Measurements from ENCODE around the gene CECR2.

CECR2 gene

GRCh38 chr22:17368554-17369438, 464 bp upstream of the CECR2 start:
- no peak for DNase-seq

- no peak for DNase-seq
Observed at GRCh38 chr22:17370026-17370765, 936 bp downstream of the CECR2 start.

DNA sequence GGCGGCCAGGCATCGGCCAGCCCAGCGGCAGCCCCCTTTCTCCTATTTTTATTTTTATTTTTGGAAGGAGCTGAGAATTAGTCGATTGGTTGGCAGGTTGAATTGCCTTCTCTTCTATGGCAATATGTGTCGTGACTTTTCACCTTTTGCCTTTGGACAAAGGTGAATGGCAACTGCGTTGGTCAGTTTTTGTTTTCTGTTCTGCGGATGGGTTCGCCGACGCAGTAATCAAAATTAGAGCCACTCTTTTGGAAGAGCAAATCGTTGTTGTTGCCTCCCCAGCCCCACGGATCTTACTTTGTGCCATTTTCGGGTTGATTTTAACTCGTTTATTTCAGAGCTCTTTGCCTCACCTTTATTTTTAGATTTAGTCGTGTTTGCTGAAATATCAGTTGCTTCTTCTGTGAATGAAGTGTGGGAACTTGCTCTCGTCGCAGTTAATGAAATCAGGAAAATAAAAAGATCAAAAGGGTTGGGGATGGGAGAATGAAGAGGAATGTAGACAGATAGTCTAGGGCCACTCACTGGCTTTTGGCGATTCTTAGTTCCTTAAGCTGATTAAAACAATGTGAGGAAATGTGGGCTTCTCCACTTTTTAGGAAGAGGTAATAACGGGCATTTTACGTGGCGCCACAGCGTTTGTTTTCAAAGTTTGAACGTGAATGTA, 1.6 kb downstream of the CECR2 start:
- no peak for DNase-seq

- DNase-seq, result no peak
Observed at GRCh38 chr22:17371448-17371847, 2.2 kb downstream of the CECR2 start.

DNA sequence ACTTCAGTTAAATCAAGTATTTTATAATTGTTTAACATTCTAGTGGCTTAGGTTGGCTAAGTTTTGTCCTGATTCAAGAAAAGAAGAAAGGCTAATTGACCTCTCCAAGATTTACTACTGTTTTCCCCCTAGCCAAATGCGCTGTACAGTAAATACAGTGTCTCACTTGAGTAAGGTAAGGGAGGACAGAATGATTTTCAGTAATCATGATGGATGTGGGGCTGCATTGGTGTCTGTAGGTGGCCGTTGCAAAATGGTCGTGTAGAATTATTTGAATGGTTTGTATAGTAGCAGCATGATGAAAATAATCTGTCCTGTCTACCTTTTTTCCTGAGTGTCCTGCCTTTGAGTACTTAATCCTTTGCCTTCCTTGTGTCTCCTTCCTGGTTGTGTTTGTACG, 4.6 kb downstream of the CECR2 start:
- no peak for DNase-seq

GRCh38 chr22:17375914-17376614, 6.8 kb downstream of the CECR2 start:
- DNase-seq, result no peak

DNA sequence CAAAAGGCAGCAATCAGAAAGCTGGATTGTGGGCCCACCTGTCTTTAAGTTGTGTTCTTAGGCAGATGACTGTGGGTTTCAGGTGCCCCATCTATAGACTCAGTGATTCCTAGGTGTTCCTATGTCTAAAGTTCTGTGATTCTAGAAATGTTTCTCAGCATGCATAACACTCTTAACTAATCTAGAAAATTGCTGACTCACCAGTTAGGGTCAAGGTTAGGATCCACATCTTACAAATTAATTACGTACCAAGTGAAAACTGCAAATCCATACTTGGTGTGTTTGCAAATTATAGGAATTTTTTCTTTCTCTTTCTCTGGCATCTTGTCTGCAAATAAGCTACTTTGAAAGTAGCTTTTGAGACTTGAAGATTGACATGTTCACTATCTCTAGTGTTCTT, 7.7 kb downstream of the CECR2 start:
- no peak for DNase-seq

DNA sequence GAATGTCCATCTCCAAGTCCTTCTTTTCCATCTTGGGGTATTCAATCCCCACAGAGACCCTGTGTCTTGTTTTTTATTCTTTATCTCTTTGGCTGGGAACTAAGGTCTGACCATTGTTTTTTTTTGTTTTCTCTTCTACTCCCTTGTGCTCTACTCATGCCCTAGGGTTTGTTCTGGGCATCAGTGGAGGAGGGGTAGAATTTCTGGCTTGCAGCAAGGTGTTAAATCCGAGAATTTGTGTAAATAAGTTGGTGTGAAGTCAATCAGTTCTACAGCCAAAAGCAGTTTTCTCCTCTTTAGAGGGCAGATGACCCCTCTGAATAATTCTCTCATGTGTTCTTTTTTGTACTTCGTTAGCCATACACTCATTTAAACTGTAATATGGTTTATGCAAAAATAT, 10.7 kb downstream of the CECR2 start:
- DNase-seq, result no peak

DNA sequence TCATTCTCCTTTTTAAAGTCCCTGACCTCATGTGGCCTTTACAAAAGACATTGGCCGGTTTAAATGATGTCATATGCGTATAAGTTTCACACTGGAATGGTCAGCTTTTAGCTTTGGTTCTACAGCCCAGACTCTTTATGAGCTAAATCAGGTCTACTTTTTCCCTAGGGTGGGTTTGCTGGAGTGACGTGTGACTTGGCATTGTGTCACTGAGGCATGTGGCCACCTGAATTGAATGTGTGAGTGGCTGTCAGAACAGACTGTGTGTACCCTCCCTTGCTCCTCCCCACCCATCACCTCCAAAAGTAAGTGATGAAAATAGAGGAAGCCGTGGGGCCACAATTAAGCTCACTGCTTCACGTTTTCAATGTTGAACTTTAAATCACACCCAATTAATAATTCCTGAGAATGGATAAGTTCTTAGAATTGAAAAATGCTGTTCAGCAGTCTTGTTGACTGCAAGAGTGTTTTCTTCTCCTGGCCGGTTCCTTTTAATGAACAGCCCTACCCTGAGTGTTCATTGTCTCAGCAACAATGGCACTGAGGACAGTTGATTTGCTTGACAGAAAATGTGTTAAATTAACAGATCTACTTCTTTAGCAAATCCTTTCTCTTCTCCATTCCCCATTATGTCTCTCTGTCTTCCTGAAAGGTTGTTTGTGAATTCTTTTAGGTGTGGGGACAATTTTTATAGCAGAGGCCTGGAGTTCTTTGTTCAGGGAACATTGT, 11.3 kb downstream of the CECR2 start:
- no peak for DNase-seq

DNA sequence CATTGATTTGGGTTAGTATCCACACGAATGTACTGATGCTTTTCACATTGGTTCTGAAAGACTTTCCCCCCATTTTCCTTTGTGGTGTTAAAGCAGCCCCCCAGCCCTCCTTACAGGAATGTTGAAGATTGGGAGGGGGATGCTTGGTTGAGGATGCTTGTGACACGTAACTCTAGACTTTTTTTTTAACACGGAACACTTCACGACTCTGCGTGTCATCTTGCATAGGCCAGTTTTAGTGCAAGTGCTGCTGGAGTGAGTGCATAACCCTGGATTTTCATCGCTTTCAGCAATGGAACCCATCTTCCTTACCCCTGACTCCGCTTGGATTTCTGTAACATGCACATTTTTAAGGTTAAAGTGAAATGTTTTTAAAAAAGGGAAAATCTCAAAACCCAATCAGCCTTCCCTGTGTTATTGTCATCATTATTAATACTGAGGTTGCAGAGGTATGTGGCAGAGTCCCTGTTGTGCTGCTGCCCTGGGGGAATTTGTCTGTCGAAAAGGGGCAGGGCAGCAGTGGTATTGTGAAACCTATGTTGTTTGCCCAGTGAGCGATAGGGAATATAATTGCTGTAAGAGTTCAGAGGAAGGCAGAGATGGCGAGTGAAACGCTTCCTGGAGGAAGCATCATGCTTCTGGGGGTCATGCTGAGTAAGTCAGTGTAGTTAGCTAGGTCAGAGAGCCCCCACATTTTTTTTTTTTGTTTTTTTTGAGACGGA, 12.1 kb downstream of the CECR2 start:
- no peak for DNase-seq

DNA sequence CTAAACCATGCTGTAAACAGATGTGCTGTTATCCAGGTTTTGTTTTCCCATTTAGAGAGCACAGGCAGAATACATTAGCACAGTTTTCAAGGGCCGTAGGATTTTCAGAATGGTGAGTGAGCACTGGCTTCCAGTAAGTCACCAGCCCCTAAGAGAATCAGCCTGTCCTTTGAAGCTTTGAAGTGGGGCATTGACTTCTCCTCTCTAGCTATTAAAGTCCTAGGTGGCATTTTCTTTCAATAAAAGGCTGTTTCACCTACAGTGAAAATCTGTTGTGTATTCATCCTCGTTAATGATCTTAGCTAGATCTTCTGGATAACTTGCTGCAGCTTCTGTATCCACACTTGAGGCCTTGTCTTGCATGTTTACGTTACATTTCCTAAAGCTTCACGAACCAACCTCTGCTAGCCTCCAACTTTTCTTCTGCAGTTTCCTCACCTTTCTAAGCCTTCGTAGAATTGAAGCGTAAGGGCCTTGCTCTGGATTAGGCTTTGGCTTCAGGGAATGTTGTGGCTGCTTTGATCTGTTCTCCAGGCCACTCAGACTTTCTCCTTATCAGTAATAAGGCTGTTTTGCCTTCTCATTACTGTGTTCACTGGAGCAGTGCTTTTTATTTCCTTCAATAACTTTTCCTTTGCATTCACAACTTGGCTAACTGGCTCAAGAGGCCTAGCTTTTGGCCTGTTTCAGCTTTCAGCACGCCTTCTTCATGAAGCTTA, 15.5 kb downstream of the CECR2 start:
- no peak for DNase-seq

- DNase-seq, result no peak
Observed at GRCh38 chr22:17387356-17387755, 18.1 kb downstream of the CECR2 start.

DNA sequence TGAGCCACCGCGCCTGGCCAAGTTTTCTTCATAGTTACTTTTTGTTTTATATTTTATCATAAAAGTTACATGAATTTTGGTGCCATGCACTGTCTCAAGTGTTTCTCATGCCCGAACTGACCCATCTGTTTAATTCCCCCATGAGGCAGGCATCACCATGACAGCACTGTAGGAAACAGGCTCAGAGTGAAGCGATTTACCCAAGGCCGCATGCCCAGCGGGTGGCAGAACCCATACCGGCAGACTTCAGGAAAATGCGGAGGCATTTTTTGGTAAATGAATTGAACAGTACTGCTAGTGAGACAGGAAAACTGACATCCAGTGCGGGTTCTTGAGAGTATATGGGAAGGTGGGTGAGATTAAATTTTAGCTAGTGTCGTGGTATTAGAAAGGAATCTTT, 19.0 kb downstream of the CECR2 start:
- DNase-seq, result no peak

DNA sequence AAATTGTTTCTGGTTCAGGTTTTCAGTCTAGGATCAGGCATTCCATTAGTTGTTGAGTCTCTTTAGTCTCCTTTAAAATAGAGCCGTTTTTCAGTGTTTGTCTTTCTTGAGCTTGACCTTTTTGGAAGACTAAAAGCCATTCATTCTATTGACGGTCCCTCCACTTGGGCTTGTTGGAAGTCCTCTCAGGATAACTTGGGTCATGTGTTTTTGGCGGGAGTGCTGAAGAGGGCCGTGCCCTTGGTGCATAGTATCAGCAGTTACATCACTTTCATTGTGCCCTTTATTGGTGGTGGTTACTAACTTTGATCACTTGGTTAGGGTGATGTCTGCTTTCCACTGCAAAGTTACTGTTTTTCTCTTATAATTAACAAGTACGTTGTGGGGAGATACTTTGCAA, 20.8 kb downstream of the CECR2 start:
- DNase-seq, result no peak

GRCh38 chr22:17396516-17396915, 27.3 kb downstream of the CECR2 start:
- no peak for DNase-seq

- DNase-seq, result no peak
Observed at GRCh38 chr22:17397756-17398547, 28.7 kb downstream of the CECR2 start.

DNA sequence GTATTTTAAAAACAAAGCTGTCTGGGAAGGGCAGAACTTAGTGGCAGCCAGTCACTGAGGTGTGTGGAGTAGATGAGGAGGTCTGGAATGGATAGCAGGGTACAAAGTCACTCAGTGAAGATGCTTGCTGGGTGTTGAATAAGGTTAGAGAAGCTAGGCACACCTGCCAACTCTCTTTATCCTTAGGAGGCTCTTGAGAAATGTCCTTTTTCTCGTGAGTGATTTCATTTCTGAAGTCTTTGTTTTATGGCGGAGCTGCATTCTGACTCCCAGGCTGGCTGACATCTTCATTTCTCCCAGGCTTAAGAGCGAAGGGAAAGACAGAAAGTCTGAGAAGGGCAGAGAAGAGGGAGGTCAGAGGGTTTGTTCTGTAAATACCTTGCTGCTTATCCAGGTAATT, 31.0 kb downstream of the CECR2 start:
- peak; percentile 30 for DNase-seq

DNA sequence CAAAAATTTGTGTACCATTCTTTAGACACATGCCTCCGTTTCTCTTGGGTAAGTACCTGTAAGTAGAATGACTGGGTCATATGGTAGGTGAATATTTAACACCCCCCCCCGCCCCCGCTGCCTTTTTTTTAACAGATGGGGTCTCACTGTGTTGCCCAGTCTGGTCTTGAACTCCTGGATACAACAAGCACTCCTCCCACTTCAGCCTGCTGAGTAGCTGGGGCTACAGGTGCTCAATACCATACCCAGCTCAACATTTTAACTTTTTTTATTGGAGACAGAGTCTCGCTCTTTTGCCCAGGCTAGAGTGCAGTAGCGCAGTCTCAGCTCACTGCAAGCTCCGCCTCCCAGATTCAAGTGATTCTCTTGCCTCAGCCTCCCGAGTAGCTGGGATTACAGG, 32.5 kb downstream of the CECR2 start:
- no peak for DNase-seq

- DNase-seq, result no peak
Observed at GRCh38 chr22:17402293-17402692, 33.0 kb downstream of the CECR2 start.

GRCh38 chr22:17403906-17404305, 34.6 kb downstream of the CECR2 start:
- DNase-seq, result no peak
